ENCODE results near the gene USP54. TPM values are rescaled to one million over a fixed set of nuclear protein-coding genes. Genes with fewer than 3 reads are reported as not detected.

The USP54 gene
- total RNA-seq, 2 experiments from 2014 or later = 15.2 to 16.4 TPM

DNA sequence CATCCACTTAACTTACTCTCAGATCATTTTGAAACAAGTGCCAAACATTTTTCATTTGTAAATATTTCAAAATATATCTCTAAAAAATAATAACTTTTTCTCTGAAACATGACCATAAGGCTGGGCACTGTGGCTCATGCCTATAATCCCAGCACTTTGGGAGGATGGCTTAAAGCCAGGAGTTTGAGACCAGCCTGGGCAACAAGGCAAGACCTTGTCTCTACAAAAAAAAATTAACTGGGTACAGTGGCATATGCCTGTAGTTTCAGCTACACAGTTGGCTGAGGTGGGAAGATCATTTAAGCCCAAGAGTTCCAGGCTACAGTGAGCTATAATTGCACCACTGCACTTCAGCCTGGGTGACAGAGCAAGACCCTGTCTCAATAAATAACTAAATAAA lies 36.4 kb downstream of the USP54 start:
- H3K9me3 ChIP-seq (ENCODE audit: low read length) = no peaks in the 10 kb centered on the region
- intact Hi-C loops (cut with micrococcal nuclease; ENCODE audit: unreplicated experiment) = no loop called here
- H4K20me1 ChIP-seq (ENCODE audit: insufficient read depth, low read length) = no peaks in the 10 kb centered on the region
- TF ChIP-seq CTCF (conservative IDR thresholded peaks at IDR 0.05; ENCODE audit: low read length) = no peak
- TF ChIP-seq EZH2phosphoT487 (IDR thresholded peaks at IDR 0.05; ENCODE audit: borderline replicate concordance, low read depth, low read length) = no peak
- no peaks in the 10 kb centered on the region for H3K36me3 ChIP-seq (ENCODE audit: insufficient read depth, low read length)
- H2AFZ ChIP-seq (ENCODE audit: low read length) = no peak overlapping the region
- H3K79me2 ChIP-seq (ENCODE audit: insufficient read depth, low read depth, low read length) = no peaks in the 10 kb centered on the region
- no peak overlapping the region for H3K4me3 ChIP-seq (ENCODE audit: low read depth, low read length, poor library complexity, severe bottlenecking)
- no peaks in the 10 kb centered on the region for H3K4me1 ChIP-seq (ENCODE audit: insufficient read depth, low read length, poor library complexity, severe bottlenecking)
- CTCF ChIA-PET (ENCODE audit: unreplicated experiment) = no interaction called here
- POLR2A ChIA-PET = interaction anchor here (0.5 to 1.4 kb wide), 3 partner anchors 17 to 288 kb away, joined by 3 read pairs; no protein-coding TSS in a partner anchor
- DNase-seq (ENCODE audit: low spot score) = no peak
- H3K27ac ChIP-seq (ENCODE audit: low read depth, low read length, poor library complexity, severe bottlenecking) = no peak overlapping the region
- no TSS peak for BruUV-seq (replicated peaks)
- no peak overlapping the region for H3K4me2 ChIP-seq (ENCODE audit: low read length)
- no peaks in the 10 kb centered on the region for H3K9me2 ChIP-seq (ENCODE audit: insufficient read depth, low read length)

GRCh38 chr10:73553761-73554160 lies 37.4 kb downstream of the USP54 start:
- no peaks in the 10 kb centered on the region for H4K20me1 ChIP-seq (ENCODE audit: insufficient read depth, low read length)
- H3K9me2 ChIP-seq (ENCODE audit: insufficient read depth, low read length) = no peaks in the 10 kb centered on the region
- intact Hi-C loops (cut with micrococcal nuclease; ENCODE audit: unreplicated experiment) = no loop called here
- POLR2A ChIA-PET = no interaction called here
- no peak overlapping the region for H3K4me3 ChIP-seq (ENCODE audit: low read depth, low read length, poor library complexity, severe bottlenecking)
- H3K36me3 ChIP-seq (ENCODE audit: insufficient read depth, low read length) = no peaks in the 10 kb centered on the region
- no peak overlapping the region for H3K4me2 ChIP-seq (ENCODE audit: low read length)
- H2AFZ ChIP-seq (ENCODE audit: low read length) = no peak overlapping the region
- no peaks in the 10 kb centered on the region for H3K9me3 ChIP-seq (ENCODE audit: low read length)
- H3K4me1 ChIP-seq (ENCODE audit: insufficient read depth, low read length, poor library complexity, severe bottlenecking) = no peaks in the 10 kb centered on the region
- TF ChIP-seq EZH2phosphoT487 (IDR thresholded peaks at IDR 0.05; ENCODE audit: borderline replicate concordance, low read depth, low read length) (no peak), CTCF (conservative IDR thresholded peaks at IDR 0.05; ENCODE audit: low read length) (no peak)
- DNase-seq (ENCODE audit: low spot score) = no peak
- CTCF ChIA-PET (ENCODE audit: unreplicated experiment) = no interaction called here
- no peak overlapping the region for H3K27ac ChIP-seq (ENCODE audit: low read depth, low read length, poor library complexity, severe bottlenecking)
- BruUV-seq (replicated peaks) = no TSS peak
- H3K79me2 ChIP-seq (ENCODE audit: insufficient read depth, low read depth, low read length) = no peaks in the 10 kb centered on the region

- Histone ChIP-seq H3K36me3 (ENCODE audit: insufficient read depth, low read length) (no peaks in the 10 kb centered on the region), H3K27ac (ENCODE audit: low read depth, low read length, poor library complexity, severe bottlenecking) (no peak overlapping the region), H3K9me2 (ENCODE audit: insufficient read depth, low read length) (no peaks in the 10 kb centered on the region), H3K4me3 (ENCODE audit: low read depth, low read length, poor library complexity, severe bottlenecking) (no peak overlapping the region), H2AFZ (ENCODE audit: low read length) (no peak overlapping the region), H3K9me3 (ENCODE audit: low read length) (no peaks in the 10 kb centered on the region), H3K4me2 (ENCODE audit: low read length) (no peak overlapping the region), H3K4me1 (ENCODE audit: insufficient read depth, low read length, poor library complexity, severe bottlenecking) (no peaks in the 10 kb centered on the region), H3K79me2 (ENCODE audit: insufficient read depth, low read depth, low read length) (no peaks in the 10 kb centered on the region), H4K20me1 (ENCODE audit: insufficient read depth, low read length) (no peaks in the 10 kb centered on the region)
- BruUV-seq (replicated peaks) = no TSS peak
- DNase-seq (ENCODE audit: low spot score) = no peak
- POLR2A ChIA-PET = interaction anchor here (0.7 kb wide), 1 partner anchor 43 kb away, joined by 3 read pairs; no protein-coding TSS in a partner anchor
- CTCF ChIA-PET (ENCODE audit: unreplicated experiment) = no interaction called here
- intact Hi-C loops (cut with micrococcal nuclease; ENCODE audit: unreplicated experiment) = no loop called here
- TF ChIP-seq CTCF (conservative IDR thresholded peaks at IDR 0.05; ENCODE audit: low read length) (no peak), EZH2phosphoT487 (IDR thresholded peaks at IDR 0.05; ENCODE audit: borderline replicate concordance, low read depth, low read length) (no peak)
Observed at GRCh38 chr10:73552819-73553715, 38.1 kb downstream of the USP54 start.
